T-cell (primary cell): ENCODE measurements around the gene ASTN1. TPM values are rescaled to one million over a fixed set of nuclear protein-coding genes. Genes with fewer than 3 reads are reported as not detected.

ENCODE experiments used
- ATAC-seq, 4 experiments: fragments of 200-7000 bp in 3 of 4; fragments of 150-1000 bp in 1 of 4; cut with Tn5 transposase; replicated peaks in 1 of 4; 1 replicate in 3 of 4; 2 replicates in 1 of 4; pipeline ENCODE4 v1.10.0; 2021; ENCODE audit warnings: moderate library complexity in 3 of 4, mild to moderate bottlenecking in 2 of 4, moderate number of reproducible peaks in 1 of 4
- CTCF ChIA-PET, 2 donors: fragments of 300-600 bp; sonication (Branson Sonifier 250); formaldehyde crosslinking; loops; one replicate each; lab custom pipeline; 2022; ENCODE audit warnings: antibody characterized with exemption in 2 of 2; lab: Charles Lee
- POLR2A ChIA-PET, 2 donors: fragments of 300-600 bp; sonication (Branson Sonifier 250); formaldehyde crosslinking; loops; one replicate each; lab custom pipeline; 2022; ENCODE audit warnings: antibody characterized with exemption in 2 of 2; lab: Charles Lee
- DNase-seq, 35 experiments: peaks; one replicate each; pipeline versions ENCODE4 v3.0.0 to v3.0.0-alpha.2; 2013 to 2023
- H3K27ac ChIP-seq: one replicate; pipeline ENCODE4 v1.5.1; 2013; ENCODE audit warnings: low read length
- H3K27me3 ChIP-seq, 2 experiments: replicated peaks in 1 of 2; 1 replicate in 1 of 2; 2 replicates in 1 of 2; pipeline versions ENCODE4 v1.6.1 to v1.7.0; 2013; ENCODE audit warnings: low read length in 1 of 2, mixed read lengths in 1 of 2; ENCODE audit not compliant: control insufficient read depth in 2 of 2, insufficient read depth in 2 of 2; ENCODE audit errors: extremely low read depth in 1 of 2
- H3K36me3 ChIP-seq, 2 donors: 1 replicate in 1 of 2; 2 replicates in 1 of 2; pipeline versions ENCODE4 v1.6.1 to v1.7.0; 2013; ENCODE audit warnings: low read length in 1 of 2; ENCODE audit not compliant: control insufficient read depth in 2 of 2, insufficient read depth in 1 of 2; ENCODE audit errors: extremely low read depth in 1 of 2
- H3K4me1 ChIP-seq, 2 experiments: 1 replicate in 1 of 2; 2 replicates in 1 of 2; pipeline versions ENCODE4 v1.6.1 to v1.7.0; 2013; ENCODE audit warnings: low read length in 2 of 2, mixed read lengths in 1 of 2; ENCODE audit not compliant: insufficient read depth in 2 of 2, control insufficient read depth in 1 of 2; ENCODE audit errors: extremely low read depth in 1 of 2
- H3K4me3 ChIP-seq, 2 donors: 1 replicate in 1 of 2; 2 replicates in 1 of 2; pipeline versions ENCODE4 v1.5.1 to v1.7.0; 2013; ENCODE audit warnings: mild to moderate bottlenecking in 2 of 2, low read length in 1 of 2, moderate library complexity in 1 of 2; ENCODE audit not compliant: control insufficient read depth in 1 of 2; ENCODE audit errors: extremely low read depth in 1 of 2
- H3K9me3 ChIP-seq: 2 replicates; pipeline ENCODE4 v1.7.0; 2013
- H3K27ac Mint-ChIP-seq, 2 donors: one replicate each; pipeline ENCODE4 v1.8.0; 2020 to 2021; ENCODE audit warnings: mild to moderate bottlenecking in 2 of 2, mixed read lengths in 2 of 2
- H3K27me3 Mint-ChIP-seq, 2 donors: one replicate each; pipeline ENCODE4 v1.8.0; 2021 to 2022; ENCODE audit warnings: mixed read lengths in 2 of 2
- H3K36me3 Mint-ChIP-seq: one replicate; pipeline ENCODE4 v1.8.0; 2021; ENCODE audit warnings: mixed read lengths
- H3K4me1 Mint-ChIP-seq, 3 donors: one replicate each; pipeline ENCODE4 v1.8.0; 2020 to 2022; ENCODE audit warnings: mixed read lengths in 3 of 3, mild to moderate bottlenecking in 1 of 3
- H3K4me3 Mint-ChIP-seq, 3 donors: one replicate each; pipeline ENCODE4 v1.8.0; 2020 to 2022; ENCODE audit warnings: mild to moderate bottlenecking in 3 of 3, mixed read lengths in 3 of 3, moderate library complexity in 3 of 3
- H3K9me3 Mint-ChIP-seq, 3 donors: one replicate each; pipeline ENCODE4 v1.8.0; 2020 to 2022; ENCODE audit warnings: mixed read lengths in 3 of 3
- WGBS: methylation state at CpG from one replicate; pipeline ENCODE4 v1.1.5; 2013; ENCODE audit warnings: missing lambda C conversion rate; ENCODE audit not compliant: insufficient coverage; 5-methylcytosine and 5-hydroxymethylcytosine counted together
- total RNA-seq, 35 experiments: library from RNA in 6 of 35; stranded (reverse) in 6 of 35; fragments of 120-200 nt in 1 of 35; gene quantifications; one replicate each; pipeline versions ENCODE4 v1.2.1 to v1.2.4 and lab custom pipeline; 2013 to 2026

ASTN1 gene
- total RNA-seq, 5 donors from 2014 or later (not counting 1 experiment from before 2014, with no cell fraction given) = 0.06 TPM; not detected in 4

DNA sequence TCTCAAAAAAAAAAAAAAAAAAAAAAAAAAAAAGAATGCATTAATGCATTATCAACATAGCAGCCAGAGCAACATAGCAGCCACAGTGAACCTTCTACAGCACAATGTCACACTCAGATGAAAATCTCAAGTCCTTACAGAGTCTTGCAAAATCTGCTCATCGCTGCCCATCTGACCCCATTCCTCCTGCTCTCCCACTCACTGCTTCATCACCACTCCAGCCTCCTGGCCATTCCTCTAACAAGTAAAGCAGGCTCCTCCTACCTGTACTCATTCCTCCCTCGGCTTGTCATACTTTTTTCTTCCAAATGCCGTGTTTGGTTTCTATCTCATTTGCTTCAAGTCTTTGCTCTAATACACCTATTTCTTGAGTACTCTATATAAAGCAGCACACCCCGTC is 35.8 kb upstream of the ASTN1 start:
- H3K4me1 ChIP-seq = no peaks in the 10 kb centered on the region
- H3K27me3 ChIP-seq = no peaks in the 10 kb centered on the region
- Mint-ChIP-seq H3K9me3 (peaks cover 4 to 23% (median 7%) of the 10 kb centered on the region in 3 donors), H3K27ac (no peak overlapping the region), H3K4me3 (no peak overlapping the region), H3K27me3 (peaks cover 0 to 4% of the 10 kb centered on the region in 2 donors), H3K36me3 (no peaks in the 10 kb centered on the region), H3K4me1 (no peaks in the 10 kb centered on the region)
- no peak overlapping the region for H3K4me3 ChIP-seq
- POLR2A ChIA-PET = no interaction called here
- no peak for ATAC-seq
- H3K36me3 ChIP-seq = no peaks in the 10 kb centered on the region
- no peak overlapping the region for H3K27ac ChIP-seq
- CTCF ChIA-PET = no interaction called here
- H3K9me3 ChIP-seq = no peaks in the 10 kb centered on the region
- no peak for DNase-seq
- WGBS = 86% methylated on average over 3 of the region's 4 CpGs

DNA sequence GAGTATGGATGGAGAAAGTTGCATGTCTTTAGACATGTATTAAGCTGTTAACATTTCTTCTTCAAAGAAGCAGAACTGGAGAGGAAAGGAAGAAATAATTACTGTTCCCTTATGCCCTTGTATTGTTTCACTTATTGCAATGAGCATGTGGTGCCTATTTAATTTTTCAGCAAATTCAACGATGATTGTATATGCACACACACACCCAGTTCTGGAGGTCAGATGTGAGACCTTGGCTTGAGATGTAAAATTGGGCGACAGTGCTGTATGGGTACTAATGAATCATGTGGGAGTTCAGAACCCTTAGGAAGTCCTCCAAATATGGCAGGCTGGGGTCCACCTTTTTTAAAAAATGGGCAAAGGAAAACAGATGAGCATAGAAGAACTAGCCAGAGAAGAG is 33.7 kb upstream of the ASTN1 start:
- no peak overlapping the region for H3K4me3 Mint-ChIP-seq
- H3K9me3 Mint-ChIP-seq = peaks cover 4 to 19% (median 5%) of the 10 kb centered on the region in 3 donors
- Histone ChIP-seq H3K27me3 (no peaks in the 10 kb centered on the region), H3K4me1 (no peaks in the 10 kb centered on the region), H3K27ac (no peak overlapping the region), H3K36me3 (no peaks in the 10 kb centered on the region), H3K9me3 (no peaks in the 10 kb centered on the region), H3K4me3 (no peak overlapping the region)
- ATAC-seq (no peak), DNase-seq (no peak)
- peaks cover 0 to 4% of the 10 kb centered on the region in 2 donors for H3K27me3 Mint-ChIP-seq
- H3K27ac Mint-ChIP-seq = no peak overlapping the region
- no peaks in the 10 kb centered on the region for H3K36me3 Mint-ChIP-seq
- no CpG with 5 or more reads among the region's 2 CpGs for WGBS
- ChIA-PET CTCF (no interaction called here), POLR2A (no interaction called here)
- H3K4me1 Mint-ChIP-seq = no peaks in the 10 kb centered on the region

DNA sequence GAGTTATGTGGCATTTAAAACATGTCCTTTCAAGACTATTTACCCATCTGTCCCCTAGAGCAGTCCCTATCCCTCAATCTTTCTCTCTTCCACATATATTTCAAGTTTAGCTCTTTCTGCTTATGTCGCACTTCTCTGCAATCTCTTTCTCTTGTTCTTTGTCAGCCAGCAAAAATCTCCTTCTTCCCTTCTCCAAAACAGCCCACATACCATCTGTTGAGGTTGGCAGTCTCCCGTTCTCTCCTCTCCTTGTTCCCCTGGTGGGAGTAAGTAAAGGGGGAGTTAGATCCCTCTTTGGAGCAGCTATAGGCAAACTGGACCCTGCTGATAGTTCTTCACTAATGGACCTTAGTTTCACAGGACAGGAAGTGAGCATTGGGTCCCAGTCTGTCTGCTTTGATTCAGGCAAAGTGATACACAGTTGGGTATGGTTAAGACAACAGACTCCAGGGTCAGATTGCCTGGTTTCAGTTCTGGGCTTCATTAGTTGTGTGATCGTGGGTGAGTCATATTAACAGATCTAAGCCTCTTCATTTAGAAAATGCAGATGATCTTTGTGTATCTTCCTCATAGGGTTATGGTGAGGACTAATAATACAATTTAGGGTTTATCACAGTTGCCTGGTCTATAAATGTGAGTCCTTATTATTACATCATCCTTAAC is 25.9 kb upstream of the ASTN1 start:
- DNase-seq = no peak
- Mint-ChIP-seq H3K9me3 (peaks cover 0 to 9% (median 1%) of the 10 kb centered on the region in 3 donors), H3K4me1 (no peaks in the 10 kb centered on the region), H3K4me3 (no peak overlapping the region), H3K27ac (no peak overlapping the region), H3K36me3 (no peaks in the 10 kb centered on the region), H3K27me3 (peaks cover 0 to under 1% of the 10 kb centered on the region in 2 donors)
- ATAC-seq = no peak
- WGBS = 50% methylated on average over 1 of the region's 3 CpGs
- ChIA-PET POLR2A (no interaction called here), CTCF (no interaction called here)
- H3K36me3 ChIP-seq = no peaks in the 10 kb centered on the region
- no peaks in the 10 kb centered on the region for H3K27me3 ChIP-seq
- no peak overlapping the region for H3K4me3 ChIP-seq
- no peak overlapping the region for H3K27ac ChIP-seq
- H3K4me1 ChIP-seq = no peaks in the 10 kb centered on the region
- no peaks in the 10 kb centered on the region for H3K9me3 ChIP-seq

GRCh38 chr1:177186639-177187038 is 22.1 kb upstream of the ASTN1 start:
- ATAC-seq (no peak), DNase-seq (no peak)
- Histone ChIP-seq H3K27ac (no peak overlapping the region), H3K9me3 (no peaks in the 10 kb centered on the region), H3K36me3 (no peaks in the 10 kb centered on the region), H3K4me1 (peaks cover 0 to 3% of the 10 kb centered on the region in 2 experiments), H3K27me3 (peaks cover 0 to 2% of the 10 kb centered on the region in 2 experiments), H3K4me3 (no peak overlapping the region)
- no peak overlapping the region for H3K4me3 Mint-ChIP-seq
- H3K27me3 Mint-ChIP-seq = peaks cover 12 to 18% of the 10 kb centered on the region in 2 donors
- peaks cover 5 to 9% (median 5%) of the 10 kb centered on the region in 3 donors for H3K4me1 Mint-ChIP-seq
- peaks cover 0 to 5% (median 1%) of the 10 kb centered on the region in 3 donors for H3K9me3 Mint-ChIP-seq
- ChIA-PET CTCF (no interaction called here), POLR2A (no interaction called here)
- no CpG with 5 or more reads among the region's 2 CpGs for WGBS
- H3K36me3 Mint-ChIP-seq = no peaks in the 10 kb centered on the region
- no peak overlapping the region for H3K27ac Mint-ChIP-seq

DNA sequence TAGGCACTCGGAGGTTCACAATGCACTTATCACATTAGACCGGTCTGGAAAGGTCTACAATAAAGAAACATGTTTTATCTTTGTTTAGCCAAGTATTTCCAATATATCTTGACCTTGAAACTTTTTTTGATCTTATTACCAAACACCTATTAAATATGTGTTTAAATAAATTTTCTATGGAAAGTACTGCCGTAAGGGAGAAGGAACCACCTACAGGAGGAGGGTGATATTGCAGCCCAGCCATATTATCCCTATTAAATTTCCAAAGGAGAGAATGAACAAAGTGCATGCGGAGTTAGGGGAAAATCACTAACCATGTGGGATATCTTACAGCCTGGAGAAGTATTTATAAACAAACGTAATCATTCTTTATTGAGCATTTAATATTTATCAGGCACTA is 20.7 kb upstream of the ASTN1 start:
- WGBS = no CpG with 5 or more reads among the region's 5 CpGs
- H3K27ac ChIP-seq = no peak overlapping the region
- H3K36me3 Mint-ChIP-seq = no peaks in the 10 kb centered on the region

DNA sequence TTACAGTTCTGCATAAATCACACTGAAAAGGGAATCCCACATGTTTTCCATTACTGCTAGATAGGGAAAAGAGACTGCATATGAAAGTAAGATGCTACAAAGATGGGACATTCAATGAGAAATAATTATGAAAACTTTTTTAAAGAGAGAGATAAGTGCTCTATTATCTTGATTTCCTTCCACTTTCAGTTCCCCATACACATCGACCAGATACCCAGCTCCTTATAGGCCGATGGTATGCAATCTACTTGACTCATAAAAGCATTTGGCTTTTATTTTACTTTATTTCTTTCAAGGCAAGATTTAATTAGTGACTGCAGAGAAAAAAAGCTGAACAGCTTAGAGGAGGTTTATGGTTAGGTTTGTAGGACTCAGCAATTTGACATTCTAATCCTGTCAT is 19.3 kb upstream of the ASTN1 start:
- ATAC-seq (no peak), DNase-seq (no peak)
- Histone ChIP-seq H3K27ac (no peak overlapping the region), H3K36me3 (no peaks in the 10 kb centered on the region), H3K27me3 (peaks cover 7 to 9% of the 10 kb centered on the region in 2 experiments), H3K9me3 (no peaks in the 10 kb centered on the region), H3K4me3 (no peak overlapping the region), H3K4me1 (peaks cover 0 to 8% of the 10 kb centered on the region in 2 experiments)
- no peak overlapping the region for H3K4me3 Mint-ChIP-seq
- no peak overlapping the region for H3K27ac Mint-ChIP-seq
- ChIA-PET CTCF (no interaction called here), POLR2A (no interaction called here)
- H3K27me3 Mint-ChIP-seq = peaks cover 22 to 24% of the 10 kb centered on the region in 2 donors
- no CpG with 5 or more reads among the region's 2 CpGs for WGBS
- H3K36me3 Mint-ChIP-seq = no peaks in the 10 kb centered on the region
- H3K9me3 Mint-ChIP-seq = peaks cover 0 to 1% (median 0%) of the 10 kb centered on the region in 3 donors
- peaks cover 8 to 18% (median 10%) of the 10 kb centered on the region in 3 donors for H3K4me1 Mint-ChIP-seq

More for the DNA sequence above, 20.7 kb upstream of the ASTN1 start:
- peaks cover 0 to 2% (median 1%) of the 10 kb centered on the region in 3 donors for H3K9me3 Mint-ChIP-seq
- Histone ChIP-seq H3K4me3 (no peak overlapping the region), H3K9me3 (no peaks in the 10 kb centered on the region), H3K36me3 (no peaks in the 10 kb centered on the region), H3K27me3 (peaks cover 7 to 9% of the 10 kb centered on the region in 2 experiments), H3K4me1 (peaks cover 0 to 8% of the 10 kb centered on the region in 2 experiments)
- peaks cover 8 to 18% (median 10%) of the 10 kb centered on the region in 3 donors for H3K4me1 Mint-ChIP-seq
- ATAC-seq = no peak
- ChIA-PET POLR2A (no interaction called here), CTCF (no interaction called here)
- DNase-seq = no peak
- H3K27ac Mint-ChIP-seq = no peak overlapping the region
- H3K4me3 Mint-ChIP-seq = no peak overlapping the region
- H3K27me3 Mint-ChIP-seq = peaks cover 20 to 22% of the 10 kb centered on the region in 2 donors
